Tibial nerve (tissue), 4 donors: ENCODE measurements around the gene MTG2.

Experiments used
- EP300 ChIP-seq, 2 donors: sonication (generic); formaldehyde crosslinking; IDR thresholded peaks; one replicate each; pipeline ENCODE4 v1.6.1; 2017; ENCODE audit warnings: antibody characterized with exemption in 2 of 2, mild to moderate bottlenecking in 1 of 2
- POLR2A ChIP-seq, 2 donors: fragments of 450-650 bp; IDR thresholded peaks; one replicate each; pipeline ENCODE4 v1.6.1; 2017; ENCODE audit warnings: antibody characterized with exemption in 2 of 2, mild to moderate bottlenecking in 2 of 2, moderate library complexity in 2 of 2
- TF ChIP-seq, protein P1 (sequence below), 5 experiments: fragments of 200-600 bp in 3 of 5; fragments of 450-650 bp in 2 of 5; sonication (generic) in 3 of 5; IDR thresholded peaks; one replicate each; pipeline ENCODE4 v1.5.1; 2016 to 2019; ENCODE audit warnings: antibody characterized with exemption in 5 of 5, mild to moderate bottlenecking in 3 of 5, moderate library complexity in 2 of 5

DNA sequence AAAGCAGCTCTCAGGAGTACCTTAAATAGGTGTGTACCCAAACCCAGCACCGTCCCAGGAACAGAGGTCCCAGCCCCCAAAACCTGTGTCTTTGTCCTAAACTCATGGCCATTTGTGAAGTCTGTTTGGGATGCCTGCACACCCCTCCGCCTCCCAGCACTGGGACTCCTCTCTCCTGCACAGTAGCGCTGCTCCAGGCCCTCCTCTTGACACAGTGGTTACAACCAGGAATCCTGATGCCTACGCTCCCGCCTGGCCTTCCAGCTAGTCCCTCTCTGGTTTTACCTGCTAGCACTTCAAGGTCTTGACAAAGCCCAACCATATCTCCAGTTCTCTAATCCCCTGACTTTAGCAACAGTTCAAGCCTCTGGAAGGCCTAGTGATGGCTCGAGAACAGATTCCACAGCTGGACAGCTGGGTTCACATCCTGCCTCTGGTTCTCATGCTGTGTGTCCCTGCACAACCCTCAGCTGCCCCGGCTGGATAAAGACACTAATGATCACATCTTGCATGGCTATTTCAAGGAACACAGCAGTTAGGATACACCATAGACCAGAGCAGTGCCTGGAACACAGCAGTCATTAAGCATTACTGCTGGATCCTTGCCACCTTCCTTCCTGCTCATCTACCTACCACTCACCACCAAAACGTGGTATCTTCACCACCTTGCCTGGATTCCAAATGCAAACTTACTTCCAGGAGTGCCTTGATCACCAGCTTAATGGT lies 45.2 kb upstream of the MTG2 start:
- TF ChIP-seq, protein P1, sequence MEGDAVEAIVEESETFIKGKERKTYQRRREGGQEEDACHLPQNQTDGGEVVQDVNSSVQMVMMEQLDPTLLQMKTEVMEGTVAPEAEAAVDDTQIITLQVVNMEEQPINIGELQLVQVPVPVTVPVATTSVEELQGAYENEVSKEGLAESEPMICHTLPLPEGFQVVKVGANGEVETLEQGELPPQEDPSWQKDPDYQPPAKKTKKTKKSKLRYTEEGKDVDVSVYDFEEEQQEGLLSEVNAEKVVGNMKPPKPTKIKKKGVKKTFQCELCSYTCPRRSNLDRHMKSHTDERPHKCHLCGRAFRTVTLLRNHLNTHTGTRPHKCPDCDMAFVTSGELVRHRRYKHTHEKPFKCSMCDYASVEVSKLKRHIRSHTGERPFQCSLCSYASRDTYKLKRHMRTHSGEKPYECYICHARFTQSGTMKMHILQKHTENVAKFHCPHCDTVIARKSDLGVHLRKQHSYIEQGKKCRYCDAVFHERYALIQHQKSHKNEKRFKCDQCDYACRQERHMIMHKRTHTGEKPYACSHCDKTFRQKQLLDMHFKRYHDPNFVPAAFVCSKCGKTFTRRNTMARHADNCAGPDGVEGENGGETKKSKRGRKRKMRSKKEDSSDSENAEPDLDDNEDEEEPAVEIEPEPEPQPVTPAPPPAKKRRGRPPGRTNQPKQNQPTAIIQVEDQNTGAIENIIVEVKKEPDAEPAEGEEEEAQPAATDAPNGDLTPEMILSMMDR (IDR thresholded peaks at IDR 0.05): no peak
- TF ChIP-seq POLR2A (IDR thresholded peaks at IDR 0.05): no peak
- no peak for TF ChIP-seq EP300 (IDR thresholded peaks at IDR 0.05)
